Omental fat pad (tissue), 4 donors: ENCODE data around the gene TYW3. TPM values are rescaled to one million over a fixed set of nuclear protein-coding genes. Genes with fewer than 3 reads are reported as not detected.

Source experiments
- ATAC-seq: fragments of 150-250 bp; one replicate; pipeline ENCODE4 v1.9.1; 2016; ENCODE audit warnings: mild to moderate bottlenecking, moderate library complexity; ENCODE audit not compliant: low FRiP score
- DNase-seq: peaks from one replicate; pipeline ENCODE4 v3.0.0-alpha.2; 2019; ENCODE audit warnings: low spot score
- CTCF ChIP-seq, 3 donors: fragments of 450-650 bp; IDR thresholded peaks; one replicate each; pipeline ENCODE4 v1.5.1; 2016 to 2017; ENCODE audit warnings: antibody characterized with exemption in 3 of 3, mild to moderate bottlenecking in 3 of 3, moderate library complexity in 2 of 3
- total RNA-seq, 4 donors: library from RNA; depleted of rRNA; stranded (reverse); fragments of >200 nt; gene quantifications; one replicate each; pipeline ENCODE4 v1.1.0, GENCODE V29; 2016

TYW3 gene
- total RNA-seq, 4 donors from 2014 or later, result 11.2 to 19.7 (median 13.6) TPM

- ATAC-seq (no peak), DNase-seq (no peak)
- TF ChIP-seq CTCF (IDR thresholded peaks at IDR 0.05), result no peak
These were observed 53.0 kb downstream of the TYW3 start for GRCh38 chr1:74785944-74786343.

DNA sequence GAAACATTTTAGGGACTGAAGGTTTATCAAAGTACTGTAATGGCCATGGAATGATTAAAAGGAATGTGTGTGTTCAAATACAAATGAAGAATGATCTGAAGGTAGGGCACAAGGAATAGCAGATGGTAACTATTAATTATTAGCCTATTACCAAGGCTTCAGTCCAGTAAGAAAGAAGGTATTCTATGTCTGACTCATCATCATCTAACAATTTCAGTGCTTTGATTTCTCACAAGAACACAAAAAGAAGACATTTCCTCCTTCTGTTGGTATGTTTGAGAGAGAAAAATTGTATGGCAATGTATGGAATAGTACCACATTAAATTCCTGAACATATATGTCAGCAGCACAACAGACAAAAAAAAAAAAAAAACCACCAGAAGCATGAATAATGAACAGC is 57.5 kb downstream of the TYW3 start:
- no peak for TF ChIP-seq CTCF (IDR thresholded peaks at IDR 0.05)

DNA sequence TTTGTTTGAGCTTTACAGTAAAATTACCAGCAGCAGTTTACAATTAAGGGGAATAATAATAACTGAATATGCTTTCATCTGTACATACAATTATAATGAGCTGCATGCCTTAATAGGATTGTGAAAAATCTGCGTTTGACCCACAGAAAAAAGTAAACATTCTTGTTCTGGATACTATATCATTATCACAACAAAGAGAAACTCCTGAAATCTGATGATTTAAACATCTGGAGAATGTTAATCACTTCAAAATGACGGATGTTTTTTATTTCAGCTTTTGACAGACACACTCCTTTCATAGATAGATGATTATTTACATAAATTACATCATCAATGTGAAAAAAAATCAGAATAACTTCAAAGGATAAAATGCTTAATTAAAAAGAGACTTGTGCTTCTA is 58.5 kb downstream of the TYW3 start:
- ATAC-seq, result no peak
- no peak for TF ChIP-seq CTCF (IDR thresholded peaks at IDR 0.05)
- DNase-seq, result no peak

More for the DNA sequence above, 57.5 kb downstream of the TYW3 start:
- DNase-seq (no peak), ATAC-seq (no peak)

- ATAC-seq (no peak), DNase-seq (no peak)
- TF ChIP-seq CTCF (IDR thresholded peaks at IDR 0.05), result no peak
These were observed 66.2 kb downstream of the TYW3 start for GRCh38 chr1:74799119-74799657.

- DNase-seq (no peak), ATAC-seq (no peak)
- TF ChIP-seq CTCF (IDR thresholded peaks at IDR 0.05), result no peak
These were observed 78.7 kb downstream of the TYW3 start for GRCh38 chr1:74811436-74812179.

GRCh38 chr1:74812180-74812541 is 79.2 kb downstream of the TYW3 start:
- no peak for ATAC-seq
- no peak for DNase-seq
- TF ChIP-seq CTCF (IDR thresholded peaks at IDR 0.05), result no peak

Other genes starting within 250 kb of the TYW3 start
- not detected for gene LRRC53, start 220.5 kb upstream of the TYW3 start, total RNA-seq
- under 1 TPM in 2 of 4 donors, not detected in 2; 0.09 to 0.24 TPM for gene ERICH3, start 59.4 kb upstream of the TYW3 start, total RNA-seq
- 10 to 100 TPM in 3 of 4 donors, 1 to 10 TPM in 1; 9.1 to 33.2 (median 22.6) TPM for gene CRYZ, start 102 bp upstream of the TYW3 start, total RNA-seq